Endothelial cell of umbilical vein (primary cell): ENCODE results near the gene NFATC4. TPM values are rescaled to one million over a fixed set of nuclear protein-coding genes. Genes with fewer than 3 reads are reported as not detected.

Experiments used
- BruUV-seq: library from RNA; stranded (reverse); fragments of 400-500 nt; replicated peaks from 2 replicates; lab custom pipeline; 2021; lab: Mats Ljungman, UMichigan
- CTCF ChIA-PET: fragments of 300-600, 350-600 bp; sonication (Branson Sonifier 250); formaldehyde crosslinking; loops from one replicate; lab custom pipeline; 2021; ENCODE audit warnings: antibody characterized with exemption, inconsistent platforms; lab: Charles Lee
- POLR2A ChIA-PET: fragments of 300-600, 350-600 bp; sonication (Branson Sonifier 250); formaldehyde crosslinking; loops from one replicate; lab custom pipeline; 2021; ENCODE audit warnings: antibody characterized with exemption, inconsistent platforms; lab: Charles Lee
- DNase-seq: peaks from one replicate; pipeline ENCODE4 v3.0.0-alpha.2; 2011; ENCODE audit warnings: low read depth, low spot score
- FAIRE-seq: peaks from 2 replicates; lab custom pipeline; 2011; peaks lifted over from hg19 to GRCh38; lab: Jason Lieb, UNC
- H2AFZ ChIP-seq: 2 replicates; pipeline ENCODE4 v1.6.0; 2012; ENCODE audit warnings: low read depth, low read length, control low read depth, inconsistent platforms
- H3K27ac ChIP-seq: 2 replicates; pipeline ENCODE4 v1.5.1; 2011; ENCODE audit warnings: low read depth, mild to moderate bottlenecking, control low read depth, low read length, moderate library complexity; ENCODE audit not compliant: insufficient read depth
- H3K27me3 ChIP-seq, 2 experiments: 2 replicates each; pipeline versions ENCODE4 v1.6.0 to v1.6.1; 2011; ENCODE audit warnings: low read length in 2 of 2, mixed read lengths in 1 of 2; ENCODE audit not compliant: control insufficient read depth in 2 of 2, insufficient read depth in 2 of 2
- H3K36me3 ChIP-seq, 2 experiments: 2 replicates in 1 of 2; 3 replicates in 1 of 2; pipeline ENCODE4 v1.5.1; 2011; ENCODE audit warnings: low read length in 2 of 2, mild to moderate bottlenecking in 1 of 2, moderate library complexity in 1 of 2; ENCODE audit not compliant: control insufficient read depth in 2 of 2, insufficient read depth in 2 of 2; ENCODE audit errors: extremely low read depth in 1 of 2
- H3K4me1 ChIP-seq: 3 replicates; pipeline ENCODE4 v1.5.1; 2011; ENCODE audit warnings: mild to moderate bottlenecking, low read length; ENCODE audit not compliant: control insufficient read depth, insufficient read depth; ENCODE audit errors: extremely low read depth
- H3K4me2 ChIP-seq: 2 replicates; pipeline ENCODE4 v1.6.1; 2011; ENCODE audit warnings: low read length, control low read depth, mixed read lengths; ENCODE audit not compliant: insufficient read depth
- H3K4me3 ChIP-seq, 3 experiments: fragments of 200-600 bp in 1 of 3; sonication (generic), shearing (Covaris generic) in 1 of 3; replicated peaks in 1 of 3; 2 replicates each; pipeline ENCODE4 v1.5.1; 2011 to 2016; ENCODE audit warnings: control low read depth in 3 of 3, low read length in 3 of 3, mild to moderate bottlenecking in 2 of 3, inconsistent platforms in 1 of 3, low read depth in 1 of 3, moderate library complexity in 1 of 3; ENCODE audit not compliant: insufficient read depth in 1 of 3
- H3K79me2 ChIP-seq: 2 replicates; pipeline ENCODE4 v1.6.0; 2012; ENCODE audit warnings: low read length, inconsistent platforms; ENCODE audit not compliant: control insufficient read depth, insufficient read depth
- H3K9ac ChIP-seq: replicated peaks from 2 replicates; pipeline ENCODE3; 2011; ENCODE audit warnings: low read length, control low read depth; ENCODE audit not compliant: insufficient read depth; ENCODE audit errors: extremely low read depth
- H3K9me1 ChIP-seq: replicated peaks from 3 replicates; pipeline ENCODE4 v1.6.0; 2011; ENCODE audit warnings: mild to moderate bottlenecking, low read length; ENCODE audit not compliant: control insufficient read depth, insufficient read depth; ENCODE audit errors: extremely low read depth
- H3K9me3 ChIP-seq: replicated peaks from 2 replicates; pipeline ENCODE4 v1.5.1; 2012; ENCODE audit warnings: low read length, inconsistent platforms; ENCODE audit not compliant: control insufficient read depth, insufficient read depth
- H4K20me1 ChIP-seq: replicated peaks from 2 replicates; pipeline ENCODE3; 2011; ENCODE audit warnings: mild to moderate bottlenecking, low read length; ENCODE audit not compliant: control insufficient read depth, insufficient read depth; ENCODE audit errors: extremely low read depth
- CTCF ChIP-seq, 2 donors: IDR thresholded peaks; 1 replicate in 1 of 2; 2 replicates in 1 of 2; pipeline ENCODE4 v1.5.1; 2011; ENCODE audit warnings: low read length in 2 of 2, mild to moderate bottlenecking in 2 of 2, moderate library complexity in 2 of 2, control low read depth in 1 of 2, inconsistent platforms in 1 of 2, low read depth in 1 of 2; ENCODE audit not compliant: insufficient read depth in 1 of 2; ENCODE audit errors: extremely low read depth in 1 of 2
- EZH2 ChIP-seq: IDR thresholded peaks from 2 replicates; pipeline ENCODE4 v1.6.1; 2012; ENCODE audit warnings: borderline replicate concordance, low read depth, mild to moderate bottlenecking, moderate library complexity, low read length, inconsistent platforms; ENCODE audit not compliant: severe bottlenecking
- FOS ChIP-seq: IDR thresholded peaks from 2 replicates; pipeline ENCODE4 v1.6.1; 2011; ENCODE audit warnings: mild to moderate bottlenecking, low read length, moderate library complexity, borderline replicate concordance; ENCODE audit not compliant: insufficient read depth
- GATA2 ChIP-seq: IDR thresholded peaks from 2 replicates; pipeline ENCODE4 v1.7.0; 2011; ENCODE audit warnings: low read depth, mild to moderate bottlenecking, moderate library complexity, mixed read lengths, low read length; ENCODE audit not compliant: insufficient read length, insufficient read depth
- JUN ChIP-seq: IDR thresholded peaks from 2 replicates; pipeline ENCODE4 v1.6.1; 2011; ENCODE audit warnings: borderline replicate concordance, low read depth; ENCODE audit not compliant: insufficient read length, insufficient read depth
- MAX ChIP-seq: IDR thresholded peaks from 2 replicates; pipeline ENCODE4 v1.6.1; 2011; ENCODE audit not compliant: insufficient read depth, insufficient read length
- MYC ChIP-seq: IDR thresholded peaks from one replicate; pipeline ENCODE4 v1.6.1; 2011; ENCODE audit warnings: mild to moderate bottlenecking, low read depth, low read length
- POLR2A ChIP-seq: IDR thresholded peaks from 2 replicates; pipeline ENCODE4 v1.6.1; 2012; ENCODE audit warnings: low read depth, mild to moderate bottlenecking, control low read depth, low read length
- POLR2AphosphoS5 ChIP-seq: IDR thresholded peaks from 2 replicates; pipeline ENCODE4 v1.6.1; 2012; ENCODE audit warnings: low read depth, mild to moderate bottlenecking, control low read depth, low read length, moderate library complexity; ENCODE audit not compliant: insufficient read depth
- dilution Hi-C: fragments of 300-500 bp; cut with MboI; formaldehyde crosslinking; loops from one replicate; pipeline ENCODE4 v1.15.0; 2019; ENCODE audit warnings: low sequenced_read_pairs; ENCODE audit not compliant: extremely low pct_ligation_motif_present
- intact Hi-C: fragments of 100-400 bp; cut with micrococcal nuclease; formaldehyde crosslinking; loops from one replicate; pipeline ENCODE4 v1.10.0; 2022
- polyA plus RNA-seq, 4 experiments: library from polyadenylated mRNA; depleted of rRNA in 3 of 4; stranded (reverse) in 3 of 4; unstranded in 1 of 4; fragments of >200 nt; gene quantifications; 2 replicates each; pipeline versions ENCODE4 v1.2.1 to v1.2.3, GENCODE V29; 2011 to 2012; ENCODE audit warnings: missing spikeins in 1 of 4
- total RNA-seq: library from RNA; stranded (reverse); gene quantifications from 2 replicates; pipeline ENCODE4 v1.2.3, GENCODE V29; 2021

The NFATC4 gene
- total and polyA plus RNA-seq, 2 donors (not counting 3 experiments of a cell fraction or from before 2014, with no cell fraction given): 79.5 to 88.1 TPM

- Histone ChIP-seq H3K9me3 (no peaks in the 10 kb centered on the region), H3K9ac (no peak overlapping the region), H3K4me1 (peaks cover 27% of the 10 kb centered on the region), H3K9me1 (no peaks in the 10 kb centered on the region), H3K4me3 (no peak overlapping the region), H2AFZ (peak overlapping the region; percentile 65), H3K27ac (peak overlapping the region; percentile 17), H3K27me3 (peaks cover 0 to 3% of the 10 kb centered on the region in 2 experiments), H3K36me3 (no peaks in the 10 kb centered on the region), H4K20me1 (no peaks in the 10 kb centered on the region), H3K79me2 (peaks cover 10% of the 10 kb centered on the region), H3K4me2 (no peak overlapping the region)
- ChIA-PET CTCF (interaction anchor here (0.9 to 2.3 kb wide), 18 partner anchors 7 to 72 kb away, joined by 3 to 254 read pairs (median 14); partner anchors contain the start of genes ADCY4, CBLN3, CIDEB and KHNYN), POLR2A (interaction anchor here (2.2 kb wide), 1 partner anchor 66 kb away, joined by 36 read pairs; the partner anchor contains the start of genes CBLN3 and KHNYN)
- dilution Hi-C loops: no loop called here
- FAIRE-seq (peak; percentile 4), DNase-seq (no peak)
- no TSS peak for BruUV-seq
- TF ChIP-seq GATA2: no peak
- no peak for TF ChIP-seq JUN
- TF ChIP-seq FOS: no peak
- no peak for TF ChIP-seq MAX
- TF ChIP-seq MYC: no peak
- TF ChIP-seq POLR2AphosphoS5: no peak
- TF ChIP-seq POLR2A: no peak
- TF ChIP-seq CTCF (IDR thresholded peaks at IDR 0.05; ENCODE audit: extremely low read depth in 1 of 2, insufficient read depth in 1 of 2, low read depth in 1 of 2, low read length in 2 of 2): no peak
- no peak for TF ChIP-seq EZH2
- intact Hi-C loops: loop anchor here (1.0 to 5.0 kb wide), 4 partner anchors 31 to 218 kb away; partner anchors contain the start of genes PSME2 and RNF31
These were observed 3.1 kb upstream of the NFATC4 start for GRCh38 chr14:24364841-24365240.
